Activated CD4-positive, alpha-beta T cell treated with anti-CD3 and anti-CD28 coated beads, Interleukin-2, Interleukin-4, amounts not matched to agents 100 ng/mL and 50 ng/mL, durations not matched to agents 16 hours and 8 hours (primary cell): ENCODE measurements around the gene TAF12.
A peak's percentile ranks its signal among the peaks of the same experiment; 100 is the strongest.
"Not testable (repeated sequence)": the region's sequence is repeated elsewhere in the genome, so short reads cannot be mapped to it uniquely, and the experiment has no call there.

Experiments used
- DNase-seq: peaks from one replicate; pipeline ENCODE4 v3.0.0-alpha.2; 2020; ENCODE audit warnings: low spot score

TAF12 gene

DNA sequence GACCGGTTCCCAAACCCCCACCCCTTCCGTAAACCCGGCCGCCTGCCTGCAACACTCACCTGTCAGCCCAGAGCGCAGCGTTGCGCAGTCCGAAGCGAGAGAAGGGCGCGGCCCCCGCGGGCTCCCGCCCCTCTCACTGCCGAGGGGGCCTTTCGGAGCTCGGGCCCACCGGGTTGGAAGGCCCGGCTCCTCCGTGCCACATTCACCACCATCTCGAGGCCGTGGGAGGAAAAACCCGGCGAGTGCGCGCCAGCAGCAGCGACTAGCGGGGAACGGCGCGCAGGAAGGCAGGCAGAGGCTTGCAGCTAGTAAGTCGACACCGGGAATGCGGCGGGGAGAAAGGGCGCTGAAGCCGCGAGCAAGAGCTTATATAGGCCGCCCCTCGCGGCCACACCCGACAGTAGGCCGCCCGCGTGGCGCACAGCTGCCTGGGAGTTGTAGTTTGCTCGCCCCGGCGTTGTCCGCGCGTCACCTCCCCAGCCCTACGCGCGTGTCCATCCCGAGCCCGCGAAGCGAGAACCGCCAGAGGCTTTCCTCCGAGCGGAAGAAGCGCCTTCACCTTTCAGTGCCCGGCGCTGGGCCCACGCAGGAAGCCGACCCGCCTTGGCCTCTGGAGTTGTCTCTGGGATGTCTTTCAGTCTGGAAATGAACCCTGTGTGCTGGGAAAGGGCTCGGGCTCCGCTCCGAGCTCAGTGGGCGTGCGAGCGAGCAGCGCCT, 61.2 kb downstream of the TAF12 start:
- peak; percentile 96 for DNase-seq

DNA sequence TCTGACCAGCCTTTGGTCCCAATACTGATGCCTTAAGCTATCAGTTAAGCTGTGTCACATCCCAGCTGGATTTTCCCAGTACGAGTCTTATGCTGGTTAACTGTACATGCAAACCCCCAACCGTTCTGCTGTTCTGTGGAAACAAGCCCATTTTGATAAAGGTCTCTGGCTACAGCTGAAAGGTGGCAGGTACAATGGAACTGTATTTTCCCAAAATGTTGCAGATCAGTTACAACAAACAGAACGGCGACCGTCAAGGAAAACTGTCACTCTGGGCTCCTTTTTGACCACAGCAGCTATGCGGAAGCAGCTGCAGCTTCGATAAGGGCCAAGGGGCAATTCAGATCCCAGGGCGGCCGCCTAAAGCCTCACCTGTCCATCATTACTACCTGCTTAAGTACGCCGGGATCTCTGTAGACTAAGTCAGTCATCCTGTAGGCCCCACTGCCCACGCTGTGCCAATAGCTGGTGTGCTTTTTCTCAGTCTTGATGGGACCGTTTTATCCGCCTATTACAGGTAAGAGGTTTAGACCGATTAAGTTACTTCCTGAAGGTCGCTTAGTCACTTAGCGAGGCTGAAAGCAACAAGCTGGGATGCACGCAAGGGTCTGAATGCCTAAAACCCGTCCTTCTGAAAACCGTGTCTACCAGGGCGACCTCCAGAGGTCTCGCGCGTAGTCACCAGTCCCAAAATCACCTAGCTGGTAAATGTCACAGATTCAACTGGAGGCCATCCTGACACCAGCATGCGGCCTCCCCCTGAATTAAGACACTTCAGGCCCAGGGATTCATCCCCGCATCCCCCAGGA, 61.9 kb downstream of the TAF12 start:
- DNase-seq: peak; percentile 58

DNA sequence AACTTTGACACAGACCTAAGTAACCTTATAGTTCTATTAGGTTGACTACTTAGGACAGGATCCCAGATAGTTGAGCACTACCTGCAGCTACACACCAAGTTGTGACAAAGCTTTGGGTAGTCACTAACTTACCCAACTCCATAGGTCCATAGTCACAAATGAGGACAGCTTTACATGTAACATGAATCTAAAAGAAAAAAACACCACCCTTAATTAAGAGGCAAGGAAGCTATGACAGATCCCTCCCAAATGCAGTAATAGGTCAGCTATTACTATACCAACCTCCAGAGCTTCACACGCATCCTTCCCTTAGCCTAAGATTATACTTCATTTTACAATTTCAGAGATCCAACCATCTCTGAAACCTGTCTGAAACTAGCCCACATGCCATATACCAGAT, 63.5 kb downstream of the TAF12 start:
- DNase-seq: no peak

DNA sequence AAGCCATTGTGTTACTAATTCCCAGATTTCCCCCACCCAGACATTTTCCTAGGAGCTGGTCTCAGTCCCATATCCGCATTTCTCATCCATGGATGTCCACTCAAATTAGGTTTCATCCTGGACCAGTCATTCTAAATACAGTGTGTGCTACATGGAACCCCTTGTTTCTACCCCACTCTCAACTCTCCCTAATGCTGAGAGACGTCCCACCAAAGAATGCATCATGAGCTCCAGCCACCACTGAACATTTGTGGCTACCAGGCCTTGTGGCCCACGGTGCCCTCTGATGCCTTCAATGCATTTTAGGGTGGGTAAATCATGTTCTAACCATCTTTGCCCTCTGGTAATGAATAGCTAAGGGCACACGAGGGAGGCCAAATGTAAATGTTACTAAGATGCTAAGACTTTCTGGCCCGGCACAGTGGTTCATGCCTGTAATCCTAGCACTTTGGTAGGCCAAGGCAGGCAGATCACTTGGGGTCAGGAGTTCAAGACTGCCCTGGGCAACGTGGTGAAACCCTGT, 64.1 kb downstream of the TAF12 start:
- no peak for DNase-seq

DNA sequence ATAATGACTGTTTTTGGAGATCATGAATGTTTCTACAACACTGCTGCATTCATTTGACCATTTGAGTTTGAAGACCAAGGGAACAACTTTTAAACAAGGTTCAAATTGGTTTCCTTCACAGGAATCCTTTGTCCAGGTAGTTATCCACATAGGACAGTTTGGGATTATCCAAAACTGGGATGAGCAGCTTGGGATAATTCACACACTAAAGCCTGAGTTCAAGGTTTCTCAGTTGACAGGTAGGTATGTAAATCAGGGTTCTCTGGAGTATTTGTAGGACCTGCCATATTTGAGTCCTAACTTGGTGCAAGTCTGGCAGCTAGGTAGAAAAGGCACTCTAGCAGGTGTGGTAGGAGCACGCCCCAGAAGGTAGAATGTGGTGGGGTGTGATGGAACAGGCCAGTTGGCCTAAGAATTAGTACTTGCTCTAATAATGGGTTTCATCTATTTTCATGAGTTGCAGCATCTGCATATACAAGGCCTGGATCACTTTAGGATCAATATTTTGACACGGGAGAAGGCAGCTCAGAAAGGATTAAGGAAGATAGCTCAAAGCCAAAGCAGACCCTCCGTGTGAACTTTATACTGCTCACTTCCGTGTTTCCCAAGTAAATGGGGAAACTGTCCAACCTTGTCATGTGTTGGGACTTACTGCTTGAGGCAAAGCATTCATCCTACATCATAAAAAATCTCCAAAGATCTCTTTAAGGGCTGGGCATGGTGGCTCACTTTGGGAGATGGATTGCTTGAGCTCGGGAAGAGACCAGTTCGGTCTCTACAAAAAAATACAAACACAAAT, 64.9 kb downstream of the TAF12 start:
- DNase-seq: peak; percentile 58

DNA sequence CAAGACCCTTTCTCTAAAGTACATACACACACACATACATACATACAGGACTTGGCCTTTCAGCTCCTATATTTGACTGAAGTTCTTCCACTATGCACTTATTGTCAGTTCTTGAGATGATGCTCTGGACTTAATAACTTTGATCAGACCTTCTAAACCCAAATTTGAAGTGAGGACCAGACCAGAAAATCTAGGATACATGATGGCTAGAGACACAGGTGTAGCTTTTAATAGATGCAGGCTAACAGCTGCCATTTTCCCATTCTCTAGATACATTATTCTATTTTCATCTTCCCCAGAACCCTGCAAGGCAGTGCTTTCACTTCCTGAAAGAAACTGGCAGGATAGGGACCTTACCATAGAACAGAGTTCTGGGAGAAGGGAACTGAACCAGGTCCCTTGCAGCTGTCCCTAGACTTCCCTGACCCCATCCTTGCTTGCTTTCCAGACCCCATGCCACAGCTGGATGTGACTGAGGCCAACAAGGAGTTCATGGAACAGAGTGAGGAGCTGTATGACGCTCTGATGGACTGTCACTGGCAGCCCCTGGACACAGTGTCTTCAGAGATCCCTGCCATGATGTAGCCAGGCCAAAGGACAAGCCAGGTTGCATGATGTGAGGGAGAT, 65.7 kb downstream of the TAF12 start:
- peak; percentile 56 for DNase-seq

DNA sequence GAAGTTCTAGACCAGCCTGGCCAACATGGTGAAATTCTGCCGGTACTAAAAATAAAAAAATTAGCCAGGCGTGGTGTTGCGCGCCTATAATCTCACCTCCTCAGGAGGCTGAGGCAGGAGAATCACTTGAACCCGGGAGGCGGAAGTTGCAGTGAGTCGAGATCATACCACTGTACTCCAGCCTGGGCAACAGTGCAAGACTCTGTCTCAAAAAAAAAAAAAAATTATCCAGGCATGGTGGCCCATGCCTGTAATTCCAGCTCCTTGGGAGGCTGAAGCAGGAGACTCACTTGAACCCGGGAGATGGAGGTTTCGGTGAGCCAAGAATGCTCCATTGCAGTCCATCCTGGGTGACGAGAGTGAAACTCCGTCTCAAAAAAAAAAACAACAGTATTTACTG, 69.3 kb downstream of the TAF12 start:
- DNase-seq: no peak

DNA sequence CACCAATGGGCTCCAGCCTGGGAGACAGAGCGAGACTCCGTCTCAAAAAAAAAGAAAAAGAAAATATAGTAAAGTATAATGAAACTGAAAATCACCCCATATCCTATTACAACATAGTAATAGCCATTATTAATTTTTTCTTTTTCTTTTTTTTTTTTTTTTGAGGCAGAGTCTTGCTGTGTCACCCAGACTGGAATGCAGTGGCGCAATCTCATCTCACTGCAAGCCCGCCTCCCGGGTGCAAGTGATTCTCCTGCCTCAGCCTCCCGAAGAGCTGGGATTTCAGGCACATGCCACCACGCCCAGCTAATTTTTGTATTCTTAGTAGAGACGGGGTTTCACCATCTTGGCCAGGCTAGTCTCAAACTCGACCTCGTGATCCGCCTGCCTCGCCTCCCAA, 70.0 kb downstream of the TAF12 start:
- DNase-seq: not testable (repeated sequence)

DNA sequence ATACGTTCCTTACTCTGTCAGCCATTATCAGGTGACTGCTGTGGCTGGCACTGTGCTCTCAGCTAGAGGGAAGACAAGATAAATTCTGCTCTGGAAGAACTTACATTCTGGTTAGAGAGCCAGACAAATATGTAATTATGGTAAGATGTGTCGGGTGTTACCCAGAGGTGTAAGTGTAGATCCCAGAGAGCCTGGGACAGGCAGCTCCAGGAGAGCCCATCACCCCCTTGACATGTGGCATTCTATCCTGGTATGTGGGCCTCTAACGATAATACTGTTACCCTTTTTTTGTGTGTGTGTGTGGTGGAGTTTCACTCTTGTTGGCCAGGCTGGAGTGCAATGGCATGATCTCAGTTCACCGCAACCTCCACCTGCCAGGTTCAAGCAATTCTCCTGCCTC, 71.0 kb downstream of the TAF12 start:
- DNase-seq: no peak

DNA sequence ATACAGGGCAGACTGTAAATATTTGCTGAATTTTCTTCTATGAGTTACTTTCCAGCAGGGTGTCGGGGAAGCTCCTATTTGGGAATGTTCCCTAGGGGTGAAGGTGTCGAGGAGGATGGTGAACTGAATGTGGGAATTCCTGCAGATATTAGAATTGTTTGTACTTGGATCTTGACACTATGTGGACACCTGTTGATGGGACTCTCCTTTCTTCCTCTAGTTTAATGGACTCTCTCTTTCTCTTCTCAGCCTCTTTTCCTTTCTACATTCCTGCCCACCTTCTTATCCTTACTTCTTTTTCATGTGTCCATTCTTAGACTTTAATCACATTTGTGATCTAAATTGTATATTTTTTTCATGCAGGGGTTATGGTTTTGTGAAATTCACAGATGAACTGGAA, 75.9 kb downstream of the TAF12 start:
- no peak for DNase-seq

DNA sequence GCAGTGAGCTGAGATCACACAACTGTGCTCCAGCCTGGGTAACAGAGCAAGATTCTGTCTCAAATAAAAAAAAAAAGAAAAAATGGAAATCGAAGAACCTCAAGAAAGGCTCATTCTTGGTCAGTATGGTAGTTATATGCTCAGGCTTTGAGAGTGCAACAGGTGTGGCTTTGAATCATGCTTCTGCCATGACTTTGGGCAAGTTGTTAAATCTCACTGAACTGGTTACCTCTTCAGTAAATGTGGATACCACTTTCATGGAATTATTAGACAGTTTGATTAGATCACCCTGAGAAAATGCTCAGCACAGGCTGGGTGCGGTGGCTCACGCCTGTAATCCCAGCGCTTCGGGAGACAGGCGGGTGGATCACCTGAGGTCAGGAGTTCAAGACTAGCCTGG, 77.1 kb downstream of the TAF12 start:
- no peak for DNase-seq

DNA sequence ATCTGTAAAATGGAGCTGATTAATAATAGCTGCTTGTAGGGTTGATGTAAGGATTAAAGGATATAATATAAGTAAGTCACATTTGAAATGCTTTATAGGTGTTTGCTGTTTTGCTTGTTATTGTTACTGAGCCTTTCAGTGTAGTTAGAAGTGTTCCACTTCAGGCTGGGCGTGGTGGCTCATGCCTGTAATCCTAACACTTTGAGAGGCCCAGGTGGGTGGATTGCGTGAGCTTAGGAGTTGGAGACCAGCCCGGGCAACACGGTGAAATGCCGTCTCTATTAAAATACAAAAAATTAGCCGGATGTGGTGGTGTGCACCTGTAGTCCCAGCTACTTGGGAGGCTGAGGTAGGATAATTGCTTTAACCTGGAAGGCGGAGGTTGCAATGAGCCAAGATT, 77.8 kb downstream of the TAF12 start:
- DNase-seq: no peak

DNA sequence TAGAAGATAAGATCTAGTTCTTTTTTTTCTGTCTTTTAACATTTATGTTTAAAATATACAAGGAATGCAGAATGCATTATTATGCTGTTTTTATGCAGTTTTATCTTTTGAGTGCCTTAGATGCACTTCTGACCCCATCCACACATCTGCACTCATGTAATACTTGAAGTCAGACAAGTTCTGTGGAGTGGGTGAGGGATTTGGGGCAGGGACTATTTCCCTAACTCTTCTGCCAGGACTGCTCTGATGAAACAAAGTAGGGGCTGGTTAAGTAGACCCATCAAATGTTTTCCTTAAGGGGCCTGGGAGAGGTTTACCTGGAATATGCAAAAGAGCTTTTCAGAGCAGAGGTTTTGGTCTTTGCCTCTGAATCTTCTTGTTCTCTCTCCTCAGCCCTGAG, 78.6 kb downstream of the TAF12 start:
- no peak for DNase-seq

DNA sequence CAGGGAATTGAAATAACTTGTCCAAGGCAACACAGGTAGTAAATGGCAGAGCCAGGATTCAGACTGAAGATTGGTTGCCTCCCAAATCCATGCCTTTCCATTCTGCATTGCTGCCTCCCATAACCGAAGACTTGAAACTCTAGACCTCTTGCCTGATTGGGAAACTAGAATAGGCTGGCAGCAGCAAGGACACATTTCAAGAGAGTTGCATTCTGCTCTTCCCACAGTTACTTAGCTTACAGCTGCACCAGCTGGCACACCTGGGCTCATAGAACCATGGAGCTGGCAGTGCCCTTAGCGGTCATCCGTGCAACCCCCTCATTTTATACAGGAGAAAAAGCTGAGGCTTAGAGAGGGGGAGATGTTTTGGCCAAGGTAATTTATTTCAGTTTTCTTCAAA, 82.0 kb downstream of the TAF12 start:
- no peak for DNase-seq
